ENCODE data around the gene BAHD1. TPM values are rescaled to one million over a fixed set of nuclear protein-coding genes. Genes with fewer than 3 reads are reported as not detected.

BAHD1 gene
- total RNA-seq, 1 donor from 2014 or later = 15.7 TPM

GRCh38 chr15:40435710-40436089 lies 5.1 kb upstream of the BAHD1 start:
- H3K27me3 ChIP-seq (ENCODE audit: control insufficient read depth, insufficient read depth, low read length) = peaks cover 62% of the 10 kb centered on the region
- no peaks in the 10 kb centered on the region for H3K36me3 ChIP-seq (ENCODE audit: control insufficient read depth, insufficient read depth, low read length)
- no peak for TF ChIP-seq CTCF (IDR thresholded peaks at IDR 0.05; ENCODE audit: insufficient read depth, low read length, poor library complexity, severe bottlenecking)
- H3K4me3 ChIP-seq (ENCODE audit: low read depth, low read length) = peak overlapping the region; percentile 28
- no peak for DNase-seq (ENCODE audit: low read depth)

GRCh38 chr15:40436116-40436891 lies 4.4 kb upstream of the BAHD1 start:
- peaks cover 62% of the 10 kb centered on the region for H3K27me3 ChIP-seq (ENCODE audit: control insufficient read depth, insufficient read depth, low read length)
- no peak for TF ChIP-seq CTCF (IDR thresholded peaks at IDR 0.05; ENCODE audit: insufficient read depth, low read length, poor library complexity, severe bottlenecking)
- H3K36me3 ChIP-seq (ENCODE audit: control insufficient read depth, insufficient read depth, low read length) = no peaks in the 10 kb centered on the region
- no peak for DNase-seq (ENCODE audit: low read depth)
- H3K4me3 ChIP-seq (ENCODE audit: low read depth, low read length) = peak overlapping the region; percentile 28

- Histone ChIP-seq H3K36me3 (ENCODE audit: control insufficient read depth, insufficient read depth, low read length) (no peaks in the 10 kb centered on the region), H3K27me3 (ENCODE audit: control insufficient read depth, insufficient read depth, low read length) (peaks cover 62% of the 10 kb centered on the region), H3K4me3 (ENCODE audit: low read depth, low read length) (no peak overlapping the region)
- DNase-seq (ENCODE audit: low read depth) = no peak
- TF ChIP-seq CTCF (IDR thresholded peaks at IDR 0.05; ENCODE audit: insufficient read depth, low read length, poor library complexity, severe bottlenecking) = no peak
Measured at GRCh38 chr15:40436892-40437751, 3.6 kb upstream of the BAHD1 start.

GRCh38 chr15:40437752-40438687 lies 2.7 kb upstream of the BAHD1 start:
- no peak for DNase-seq (ENCODE audit: low read depth)
- Histone ChIP-seq H3K27me3 (ENCODE audit: control insufficient read depth, insufficient read depth, low read length) (peaks cover 57% of the 10 kb centered on the region), H3K4me3 (ENCODE audit: low read depth, low read length) (no peak overlapping the region), H3K36me3 (ENCODE audit: control insufficient read depth, insufficient read depth, low read length) (no peaks in the 10 kb centered on the region)
- TF ChIP-seq CTCF (IDR thresholded peaks at IDR 0.05; ENCODE audit: insufficient read depth, low read length, poor library complexity, severe bottlenecking) = no peak

GRCh38 chr15:40438712-40439111 lies 2.0 kb upstream of the BAHD1 start:
- H3K36me3 ChIP-seq (ENCODE audit: control insufficient read depth, insufficient read depth, low read length) = no peaks in the 10 kb centered on the region
- no peak for TF ChIP-seq CTCF (IDR thresholded peaks at IDR 0.05; ENCODE audit: insufficient read depth, low read length, poor library complexity, severe bottlenecking)
- DNase-seq (ENCODE audit: low read depth) = no peak
- H3K4me3 ChIP-seq (ENCODE audit: low read depth, low read length) = no peak overlapping the region
- H3K27me3 ChIP-seq (ENCODE audit: control insufficient read depth, insufficient read depth, low read length) = peaks cover 55% of the 10 kb centered on the region

Measured in kidney epithelial cell (primary cell).